Measurements from ENCODE around the gene IL1RAPL2.
"Not testable (repeated sequence)": the region's sequence is repeated elsewhere in the genome, so short reads cannot be mapped to it uniquely, and the experiment has no call there.

The IL1RAPL2 gene

GRCh38 chrX:104677517-104677916 lies 111.5 kb downstream of the IL1RAPL2 start:
- DNase-seq (ENCODE audit: low spot score), result not testable (repeated sequence)

GRCh38 chrX:104679175-104679574 lies 113.2 kb downstream of the IL1RAPL2 start:
- no peak for DNase-seq (ENCODE audit: low spot score)

- DNase-seq (ENCODE audit: low spot score), result no peak
Observed at GRCh38 chrX:104681214-104681613, 115.2 kb downstream of the IL1RAPL2 start.

- no peak for DNase-seq (ENCODE audit: low spot score)
Observed at GRCh38 chrX:104684077-104684476, 118.1 kb downstream of the IL1RAPL2 start.

GRCh38 chrX:104695593-104695992 lies 129.6 kb downstream of the IL1RAPL2 start:
- DNase-seq (ENCODE audit: low spot score), result no peak

- no peak for DNase-seq (ENCODE audit: low spot score)
Observed at GRCh38 chrX:104696667-104697066, 130.7 kb downstream of the IL1RAPL2 start.

GRCh38 chrX:104697294-104697693 lies 131.3 kb downstream of the IL1RAPL2 start:
- no peak for DNase-seq (ENCODE audit: low spot score)

GRCh38 chrX:104707042-104707441 lies 141.0 kb downstream of the IL1RAPL2 start:
- no peak for DNase-seq (ENCODE audit: low spot score)

GRCh38 chrX:104707572-104707971 lies 141.6 kb downstream of the IL1RAPL2 start:
- no peak for DNase-seq (ENCODE audit: low spot score)

GRCh38 chrX:104712515-104712914 lies 146.5 kb downstream of the IL1RAPL2 start:
- DNase-seq (ENCODE audit: low spot score), result no peak

- no peak for DNase-seq (ENCODE audit: low spot score)
Observed at GRCh38 chrX:104721854-104722253, 155.9 kb downstream of the IL1RAPL2 start.

GRCh38 chrX:104728456-104728855 lies 162.5 kb downstream of the IL1RAPL2 start:
- DNase-seq (ENCODE audit: low spot score), result no peak

- no peak for DNase-seq (ENCODE audit: low spot score)
Observed at GRCh38 chrX:104742355-104742754, 176.4 kb downstream of the IL1RAPL2 start.

- DNase-seq (ENCODE audit: low spot score), result no peak
Observed at GRCh38 chrX:104745152-104745551, 179.2 kb downstream of the IL1RAPL2 start.

GRCh38 chrX:104749951-104750610 lies 184.1 kb downstream of the IL1RAPL2 start:
- no peak for DNase-seq (ENCODE audit: low spot score)

- no peak for DNase-seq (ENCODE audit: low spot score)
Observed at GRCh38 chrX:104762641-104763040, 196.6 kb downstream of the IL1RAPL2 start.

- no peak for DNase-seq (ENCODE audit: low spot score)
Observed at GRCh38 chrX:104789784-104790183, 223.8 kb downstream of the IL1RAPL2 start.

- DNase-seq (ENCODE audit: low spot score), result no peak
Observed at GRCh38 chrX:104795804-104796203, 229.8 kb downstream of the IL1RAPL2 start.

- no peak for DNase-seq (ENCODE audit: low spot score)
Observed at GRCh38 chrX:104803219-104803618, 237.2 kb downstream of the IL1RAPL2 start.

- no peak for DNase-seq (ENCODE audit: low spot score)
Observed at GRCh38 chrX:104806346-104806745, 240.3 kb downstream of the IL1RAPL2 start.

- DNase-seq (ENCODE audit: low spot score), result no peak
Observed at GRCh38 chrX:104833401-104833800, 267.4 kb downstream of the IL1RAPL2 start.

GRCh38 chrX:104842646-104843045 lies 276.6 kb downstream of the IL1RAPL2 start:
- DNase-seq (ENCODE audit: low spot score), result no peak

- DNase-seq (ENCODE audit: low spot score), result no peak
Observed at GRCh38 chrX:104852241-104852640, 286.2 kb downstream of the IL1RAPL2 start.

- no peak for DNase-seq (ENCODE audit: low spot score)
Observed at GRCh38 chrX:104854188-104854587, 288.2 kb downstream of the IL1RAPL2 start.
